Measurements from ENCODE around the gene KRTAP29-1. TPM values are rescaled to one million over a fixed set of nuclear protein-coding genes. Genes with fewer than 3 reads are reported as not detected.

The KRTAP29-1 gene
- total RNA-seq, 1 donor from 2014 or later = not detected

- DNase-seq (ENCODE audit: low spot score) = no peak
Measured at GRCh38 chr17:41328207-41328606, 25.6 kb upstream of the KRTAP29-1 start.

- DNase-seq (ENCODE audit: low spot score) = no peak
Measured at GRCh38 chr17:41327411-41328120, 24.9 kb upstream of the KRTAP29-1 start.

DNA sequence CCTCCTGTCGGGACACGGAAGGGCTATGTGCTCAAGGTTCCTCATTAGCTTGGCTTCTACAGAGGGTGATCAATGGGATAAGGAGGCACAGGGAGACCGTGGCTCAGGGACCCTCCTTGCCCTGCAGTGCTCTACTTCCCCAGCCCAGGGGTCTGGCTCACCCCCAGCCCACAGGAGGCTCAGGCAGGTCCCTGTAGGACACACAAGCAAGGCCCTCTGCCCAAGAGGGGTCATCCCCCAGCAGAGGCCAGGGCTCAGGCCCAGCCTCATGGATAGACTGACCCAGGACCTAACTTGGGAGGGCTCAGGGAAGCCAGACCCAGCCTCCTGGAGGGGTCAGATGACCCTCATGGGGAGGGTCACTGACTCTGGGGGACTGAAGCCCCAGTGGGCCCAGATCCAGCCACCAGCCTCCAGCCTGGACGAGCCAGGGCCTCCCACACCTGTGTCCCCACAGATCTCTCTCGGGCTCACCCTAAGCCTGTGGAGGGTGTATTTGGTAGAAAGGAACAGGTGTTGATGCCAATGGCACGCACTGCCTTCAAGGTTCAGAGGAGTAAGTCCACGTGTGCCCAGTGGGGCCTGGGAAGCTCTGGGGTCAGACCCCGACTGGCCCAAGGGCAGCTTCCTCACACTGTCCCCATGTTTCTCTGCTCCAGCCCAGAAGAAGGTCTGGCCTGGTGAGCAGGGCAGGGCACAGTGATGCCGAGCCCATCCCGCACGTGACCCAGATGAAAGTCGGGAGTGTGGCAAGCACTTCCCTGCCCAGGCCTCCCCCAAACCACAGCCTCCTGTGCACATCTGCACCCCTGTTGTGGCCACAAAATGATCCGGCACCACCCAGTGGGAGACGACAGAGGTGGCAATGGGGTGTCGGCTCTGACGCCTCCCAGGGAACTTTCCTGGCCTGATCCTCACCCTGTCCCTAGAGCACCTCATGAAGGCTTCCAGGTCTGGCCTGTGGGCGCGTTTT is 23.8 kb upstream of the KRTAP29-1 start:
- DNase-seq (ENCODE audit: low spot score) = no peak

DNA sequence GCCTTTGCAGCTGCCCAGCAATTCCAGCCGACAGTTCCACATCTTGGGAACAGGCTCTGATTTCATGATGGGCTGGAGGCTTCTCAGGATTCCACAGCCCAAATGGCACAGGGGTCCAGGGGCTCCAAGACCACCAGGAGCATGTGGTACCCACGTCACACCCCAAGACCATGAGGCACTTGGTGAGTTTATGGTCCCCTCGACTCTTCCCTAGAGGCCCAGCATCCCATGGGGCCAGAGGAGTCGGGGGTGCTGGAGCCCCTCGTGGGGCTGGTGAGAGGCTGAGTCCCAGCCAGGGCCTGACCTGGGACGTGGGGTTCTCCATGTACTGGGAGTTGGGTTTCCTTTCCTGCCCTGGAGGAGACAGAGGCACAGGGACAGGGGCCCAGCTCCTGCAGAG is 23.0 kb upstream of the KRTAP29-1 start:
- DNase-seq (ENCODE audit: low spot score) = no peak

- no peak for DNase-seq (ENCODE audit: low spot score)
Measured at GRCh38 chr17:41325126-41325525, 22.5 kb upstream of the KRTAP29-1 start.

- no peak for DNase-seq (ENCODE audit: low spot score)
Measured at GRCh38 chr17:41324180-41325075, 21.8 kb upstream of the KRTAP29-1 start.

DNA sequence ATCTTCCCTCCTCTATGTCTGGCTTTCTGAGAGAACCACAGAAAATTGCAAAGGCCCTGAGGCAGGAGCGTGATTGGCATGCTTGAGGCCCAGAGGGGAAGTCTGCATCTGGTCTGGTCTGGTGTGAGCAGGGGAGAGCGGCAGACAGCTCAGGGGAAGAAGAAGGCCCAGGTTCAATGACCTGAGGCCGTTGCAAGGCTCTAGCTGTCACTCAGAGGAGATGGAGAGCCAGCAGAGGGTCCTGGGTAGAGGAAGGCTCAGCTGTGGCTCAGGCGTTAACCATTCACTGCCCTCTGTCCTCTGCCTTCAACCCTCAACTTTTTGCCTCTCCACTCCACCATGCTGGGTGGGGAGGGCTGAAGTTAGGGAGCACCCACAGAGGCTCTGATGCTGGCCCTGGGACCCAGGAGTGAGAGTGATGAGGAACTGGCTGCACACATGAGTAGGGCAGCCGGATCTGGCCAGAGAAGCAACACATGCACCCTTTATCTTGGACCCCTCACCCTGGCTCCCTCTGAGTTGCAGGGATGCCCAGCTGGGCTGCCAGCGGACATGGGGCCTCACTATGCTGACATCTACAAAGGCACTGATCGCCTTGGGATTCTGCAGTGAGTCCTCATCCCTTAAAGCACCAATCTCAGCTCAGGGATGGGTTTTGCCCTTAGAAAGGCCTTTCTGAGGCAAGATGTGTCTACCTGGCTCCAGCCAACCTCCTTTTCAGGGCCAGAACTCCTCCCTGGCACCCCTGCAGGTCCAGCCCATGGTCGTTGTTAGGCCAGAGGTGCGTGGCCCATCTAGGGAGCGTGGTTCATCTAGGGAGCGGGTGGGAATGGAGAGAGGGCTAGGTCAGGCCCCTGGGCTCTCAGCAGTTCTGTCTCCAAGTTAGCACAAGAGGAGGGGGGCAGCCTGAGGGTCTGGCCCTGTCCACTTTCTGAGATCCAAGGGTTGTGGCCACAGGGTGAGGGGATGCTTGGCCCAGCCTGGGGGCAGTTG is 20.5 kb upstream of the KRTAP29-1 start:
- no peak for DNase-seq (ENCODE audit: low spot score)

GRCh38 chr17:41322094-41322902 is 19.6 kb upstream of the KRTAP29-1 start:
- no peak for DNase-seq (ENCODE audit: low spot score)

GRCh38 chr17:41318231-41318630 is 15.6 kb upstream of the KRTAP29-1 start:
- no peak for DNase-seq (ENCODE audit: low spot score)

- no peak for DNase-seq (ENCODE audit: low spot score)
Measured at GRCh38 chr17:41315814-41316445, 13.3 kb upstream of the KRTAP29-1 start.

GRCh38 chr17:41315204-41315794 is 12.6 kb upstream of the KRTAP29-1 start, which contains the start of gene KRTAP17-1:
TSS of gene KRTAP17-1 (minus strand) at chr17:41315710. CDS start at chr17:41315650, 60 bp downstream.
- DNase-seq (ENCODE audit: low spot score) = no peak

DNA sequence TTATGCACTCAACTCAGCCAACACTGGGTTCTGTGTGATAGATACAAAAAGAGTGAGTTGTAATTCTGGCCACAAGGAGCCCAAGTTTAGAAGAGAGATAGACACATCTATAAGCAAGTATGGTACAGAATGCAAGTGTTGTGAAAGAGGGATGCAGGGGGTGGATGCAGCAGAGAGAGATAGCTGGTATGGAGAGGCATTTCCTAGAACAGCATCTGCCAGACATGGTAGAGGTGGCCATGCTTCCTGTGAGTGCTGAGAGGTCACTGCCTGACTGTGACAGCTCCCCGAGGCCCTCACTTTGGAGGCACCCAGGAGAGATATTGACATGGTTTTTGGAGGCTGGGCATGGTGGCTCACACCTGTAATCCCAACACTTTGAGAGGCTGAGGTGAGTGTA is 8.5 kb upstream of the KRTAP29-1 start:
- no peak for DNase-seq (ENCODE audit: low spot score)

DNA sequence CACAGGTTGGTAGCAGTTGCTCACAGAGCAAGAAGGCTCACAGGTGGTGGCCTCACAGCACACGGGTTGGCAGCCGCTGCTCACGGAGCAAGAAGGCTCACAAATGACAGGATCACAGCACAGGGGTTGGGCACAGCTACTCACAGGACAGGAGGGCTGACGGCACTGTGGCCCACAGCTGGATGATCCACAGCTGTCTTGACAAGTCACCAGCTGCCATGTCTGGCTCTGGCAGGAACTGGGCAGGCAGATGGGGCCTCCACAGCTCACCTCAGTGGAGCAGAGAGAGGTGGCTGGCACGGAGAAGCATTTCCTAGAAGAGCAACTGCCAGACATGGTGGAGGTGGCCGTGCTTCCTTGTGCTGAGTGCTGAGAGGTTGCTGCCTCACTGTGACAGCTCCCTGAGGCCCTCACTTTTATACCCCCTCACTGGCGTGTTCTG is 6.3 kb upstream of the KRTAP29-1 start, which contains the start of gene KRTAP16-1:
KRTAP16-1 (minus strand) TSS at position 392 of the 442 bp plus-strand sequence; CDS start at position 336, 56 bp downstream.
- DNase-seq (ENCODE audit: low spot score) = no peak

DNA sequence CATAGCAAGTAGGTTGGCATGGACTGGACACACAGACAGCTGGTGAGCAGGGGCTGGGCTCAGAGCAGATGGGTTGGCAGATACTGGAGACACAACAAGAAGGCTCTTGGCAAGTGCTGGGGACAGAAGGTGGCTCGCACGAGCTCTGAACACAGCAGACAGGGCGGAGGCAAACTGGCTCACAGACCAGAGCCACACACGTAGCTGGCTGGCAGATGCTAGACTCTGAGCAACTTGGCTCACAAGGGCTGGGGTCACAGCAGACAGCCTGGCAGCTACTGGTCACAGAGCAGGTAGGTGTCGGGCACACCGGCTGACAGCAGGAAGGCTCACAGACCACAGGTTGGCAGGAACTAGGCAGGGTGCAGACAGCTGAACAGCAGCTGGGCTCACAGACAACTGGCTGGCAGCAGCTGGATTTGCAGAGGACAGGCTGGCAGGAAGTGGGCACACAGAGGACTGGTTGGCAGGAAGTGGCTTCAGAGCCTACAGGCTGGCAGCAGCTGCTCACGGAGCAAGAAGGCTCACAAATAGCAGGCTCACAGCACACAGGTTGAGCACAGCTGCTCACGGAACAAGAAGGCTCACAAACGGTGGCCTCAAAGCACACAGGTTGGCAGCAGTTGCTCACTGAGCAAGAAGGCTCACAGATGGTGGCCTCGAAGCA is 5.7 kb upstream of the KRTAP29-1 start:
- DNase-seq (ENCODE audit: low spot score) = peak; percentile 60

GRCh38 chr17:41307647-41308046 is 5.0 kb upstream of the KRTAP29-1 start:
- DNase-seq (ENCODE audit: low spot score) = no peak

DNA sequence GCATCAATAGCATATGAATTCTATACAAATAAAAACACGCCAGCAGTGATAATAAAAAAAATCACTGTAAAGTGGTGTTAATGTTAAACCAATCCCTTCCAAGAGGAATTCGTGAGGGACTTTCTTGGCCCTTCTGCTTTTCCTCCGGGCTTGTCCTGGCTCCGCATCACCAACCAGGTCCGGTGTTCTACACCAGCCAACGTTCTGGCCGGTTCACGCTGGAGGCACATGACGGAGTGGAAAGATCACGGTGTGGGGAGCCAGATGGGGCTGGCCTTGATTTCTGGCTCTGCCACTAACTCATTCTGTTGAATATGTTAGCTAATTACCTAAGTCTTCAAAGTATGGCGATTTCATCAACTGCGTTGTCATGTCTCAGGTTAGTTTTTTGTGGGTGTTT is 1.4 kb upstream of the KRTAP29-1 start:
- no peak for DNase-seq (ENCODE audit: low spot score)

DNA sequence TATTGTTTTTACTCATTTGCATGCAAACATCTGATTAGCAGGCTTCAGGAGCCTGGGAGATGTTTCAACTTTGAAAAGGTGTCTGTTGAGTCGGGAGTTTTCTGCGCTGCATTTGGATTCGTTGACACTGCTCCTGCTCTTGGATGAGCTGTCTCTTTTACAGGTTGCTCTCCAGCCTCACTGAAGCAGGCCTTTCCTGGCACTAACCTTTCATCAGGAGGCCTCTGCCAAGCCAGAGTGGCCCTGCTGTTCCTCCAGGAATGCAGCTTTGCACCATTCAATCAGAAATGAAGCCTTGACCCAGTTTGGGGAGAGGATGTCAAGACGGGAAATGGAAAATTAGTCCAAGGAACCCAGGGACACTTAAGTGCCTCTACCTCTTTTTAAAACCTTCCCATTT is 330 bp upstream of the KRTAP29-1 start:
- DNase-seq (ENCODE audit: low spot score) = no peak

Measured in ureter (tissue), 1 donor.